K562 treated with DMSO at 1 percent for 12 hours (cell line): ENCODE results near the gene ASPN. TPM values are rescaled to one million over a fixed set of nuclear protein-coding genes. Genes with fewer than 3 reads are reported as not detected.

Source experiments
- total RNA-seq: library from RNA; unstranded; fragments of 300-600 nt; gene quantifications from 2 replicates; pipeline ENCODE4 v1.2.3, GENCODE V29; 2022; ENCODE audit not compliant: insufficient read depth

Gene ASPN
- total RNA-seq, result not detected in 2 replicates

GRCh38 chr9:92482329-92482728 lies at the start of gene ASPN:
TSS of gene ASPN (minus strand) at chr9:92482506.

DNA sequence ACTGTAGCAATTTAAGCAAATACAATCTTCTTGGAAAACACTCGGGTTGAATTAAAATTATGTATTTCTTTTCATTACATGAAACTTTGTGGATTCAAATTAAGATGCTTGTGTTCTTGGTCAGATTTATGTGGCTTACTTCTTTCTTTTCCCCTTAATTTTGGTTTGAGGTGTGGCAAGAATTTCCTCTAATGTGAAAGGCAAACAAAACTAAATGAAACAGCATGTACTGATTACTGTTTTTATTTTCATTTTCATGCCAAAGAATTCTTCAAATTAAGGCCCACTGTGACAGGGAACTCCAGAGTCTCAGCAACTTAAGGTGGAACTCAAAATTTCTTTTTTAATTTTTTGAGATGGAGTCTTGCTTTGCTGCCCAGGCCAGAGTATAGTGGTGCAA lies 58.0 kb downstream of the ASPN start, which contains the start of gene OMD:
TSS of gene OMD (minus strand) at position 132 of the 400 bp plus-strand sequence. CDS start 6,913 bp downstream, outside the sequence.

Other genes with a start within 250 kb of the ASPN start
- 84.7 and 233 TPM in 2 replicates for gene IARS1, start 188.8 kb downstream of the ASPN start, total RNA-seq
- gene NOL8, start 157.2 kb downstream of the ASPN start, total RNA-seq, result 15.1 and 37.2 TPM in 2 replicates
- gene CENPP, start 156.6 kb downstream of the ASPN start, total RNA-seq, result 4.1 and 9.7 TPM in 2 replicates
- gene OGN, start 77.9 kb downstream of the ASPN start, total RNA-seq, result not detected in 2 replicates
- not detected in 2 replicates for gene OMD, start 58.0 kb downstream of the ASPN start, total RNA-seq
- not detected in 2 replicates for gene ECM2, start 53.5 kb upstream of the ASPN start, total RNA-seq
- 3.4 and 9.7 TPM in 2 replicates for gene IPPK, start 187.6 kb upstream of the ASPN start, total RNA-seq